SK-N-SH treated with all-trans-retinoic acid at 6 μM for 48 hours (cell line): Measurements from ENCODE around the gene THSD7A.

ENCODE experiments used
- ATAC-seq: fragments of 200-7000 bp; cut with Tn5 transposase; 3 replicates; pipeline ENCODE4 v1.9.1; 2020; ENCODE audit warnings: mild to moderate bottlenecking, moderate library complexity
- BACH2 ChIP-seq: fragments of 250-450 bp; sonication (Bioruptor Pico); IDR thresholded peaks from 2 replicates; pipeline ENCODE4 v1.9.0; 2021; ENCODE audit warnings: mild to moderate bottlenecking, borderline replicate concordance
- CSDC2 ChIP-seq: fragments of 250-450 bp; sonication (Bioruptor Pico); IDR thresholded peaks from 2 replicates; pipeline ENCODE4 v1.5.0; 2020; ENCODE audit warnings: mild to moderate bottlenecking, moderate library complexity
- ESRRG ChIP-seq: fragments of 250-450 bp; sonication (Bioruptor Pico); IDR thresholded peaks from 2 replicates; pipeline ENCODE4 v1.6.1; 2021; ENCODE audit warnings: mild to moderate bottlenecking
- GLIS3 ChIP-seq: fragments of 250-450 bp; sonication (Bioruptor Pico); IDR thresholded peaks from 2 replicates; pipeline ENCODE4 v1.5.0; 2020; ENCODE audit warnings: mild to moderate bottlenecking, moderate library complexity
- ISL1 ChIP-seq: fragments of 250-450 bp; sonication (Bioruptor Pico); IDR thresholded peaks from 2 replicates; pipeline ENCODE4 v2.1.2; 2022; ENCODE audit warnings: mild to moderate bottlenecking, moderate library complexity
- OSR1 ChIP-seq: fragments of 250-450 bp; sonication (Bioruptor Pico); IDR thresholded peaks from 2 replicates; pipeline ENCODE4 v1.8.0; 2022; ENCODE audit warnings: moderate library complexity, mild to moderate bottlenecking, inconsistent platforms
- PPARA ChIP-seq: fragments of 250-450 bp; sonication (Bioruptor Pico); IDR thresholded peaks from 2 replicates; pipeline ENCODE4 v1.5.0; 2020; ENCODE audit warnings: mild to moderate bottlenecking, borderline replicate concordance
- RARB ChIP-seq: fragments of 250-450 bp; sonication (Bioruptor Pico); IDR thresholded peaks from 2 replicates; pipeline ENCODE4 v1.8.0; 2021; ENCODE audit warnings: mild to moderate bottlenecking, moderate library complexity
- SNAI2 ChIP-seq: fragments of 250-450 bp; sonication (Bioruptor Pico); IDR thresholded peaks from 2 replicates; pipeline ENCODE4 v1.5.0; 2020; ENCODE audit warnings: mild to moderate bottlenecking, moderate library complexity
- TCF4 ChIP-seq: fragments of 250-450 bp; sonication (Bioruptor Pico); IDR thresholded peaks from 2 replicates; pipeline ENCODE4 v1.8.0; 2021; ENCODE audit warnings: mild to moderate bottlenecking, moderate library complexity, borderline replicate concordance
- TOX ChIP-seq: fragments of 250-450 bp; sonication (Bioruptor Pico); IDR thresholded peaks from 2 replicates; pipeline ENCODE4 v1.8.0; 2021; ENCODE audit warnings: mild to moderate bottlenecking, moderate library complexity, borderline replicate concordance
- ZFP3 ChIP-seq: fragments of 250-450 bp; sonication (Bioruptor Pico); IDR thresholded peaks from 2 replicates; pipeline ENCODE4 v1.5.0; 2020; ENCODE audit warnings: mild to moderate bottlenecking, moderate library complexity
- ZFP30 ChIP-seq: fragments of 450-650 bp; formaldehyde crosslinking; IDR thresholded peaks from 2 replicates; pipeline ENCODE4 v1.5.0; 2022; ENCODE audit warnings: mild to moderate bottlenecking, moderate library complexity
- ZNF565 ChIP-seq: fragments of 450-650 bp; formaldehyde crosslinking; conservative IDR thresholded peaks from 2 replicates; pipeline ENCODE4 v1.5.0; 2020; ENCODE audit warnings: low read depth, mild to moderate bottlenecking, moderate library complexity
- ZNF70 ChIP-seq: fragments of 450-650 bp; formaldehyde crosslinking; IDR thresholded peaks from 2 replicates; pipeline ENCODE4 v1.5.0; 2020; ENCODE audit warnings: mild to moderate bottlenecking, moderate library complexity
- TF ChIP-seq, protein P1 (sequence below): fragments of 250-450 bp; sonication (Bioruptor Pico); IDR thresholded peaks from 2 replicates; pipeline ENCODE4 v1.5.1; 2021; ENCODE audit warnings: mild to moderate bottlenecking, moderate library complexity
- TF ChIP-seq, protein P2 (sequence below): fragments of 250-450 bp; sonication (Bioruptor Pico); IDR thresholded peaks from 2 replicates; pipeline ENCODE4 v1.5.0; 2020; ENCODE audit warnings: mild to moderate bottlenecking, moderate library complexity
- TF ChIP-seq, protein P3 (sequence below): fragments of 250-450 bp; sonication (Bioruptor Pico); IDR thresholded peaks from 2 replicates; pipeline ENCODE4 v1.8.0; 2021; ENCODE audit warnings: low read depth, mild to moderate bottlenecking, moderate library complexity, borderline replicate concordance
- TF ChIP-seq, protein P4 (sequence below): fragments of 250-450 bp; sonication (Bioruptor Pico); IDR thresholded peaks from 2 replicates; pipeline ENCODE4 v1.8.0; 2020; ENCODE audit warnings: mild to moderate bottlenecking, moderate library complexity, borderline replicate concordance
- TF ChIP-seq, protein P5 (sequence below): fragments of 250-450 bp; sonication (Bioruptor Pico); IDR thresholded peaks from 2 replicates; pipeline ENCODE4 v1.5.1; 2020; ENCODE audit warnings: low read depth, mild to moderate bottlenecking, moderate library complexity

The THSD7A gene

DNA sequence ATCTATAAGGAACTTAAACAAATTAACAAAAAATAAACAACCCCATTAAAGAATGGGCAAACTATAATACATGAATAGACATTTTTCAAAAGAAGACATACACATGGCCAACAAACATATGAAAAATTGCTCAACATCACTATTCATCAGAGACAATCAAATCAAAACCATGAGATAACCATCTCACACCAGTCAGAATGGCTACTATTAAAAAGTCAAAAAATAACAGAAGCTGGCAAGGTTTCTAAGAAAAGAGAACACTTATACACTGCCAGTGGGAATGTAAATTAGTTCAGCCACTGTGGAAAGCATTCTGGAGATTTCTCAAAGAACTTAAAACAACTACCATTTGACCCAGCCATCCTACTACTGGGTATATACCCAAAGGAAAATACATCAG is 280.5 kb downstream of the THSD7A start:
- TF ChIP-seq PPARA (CRISPR knock-in tag) (no peak), RARB (CRISPR knock-in tag) (no peak), GLIS3 (CRISPR knock-in tag) (no peak), ISL1 (CRISPR knock-in tag) (peak; percentile 81), CSDC2 (no peak), ZNF70 (CRISPR knock-in tag) (no peak)
- ATAC-seq: no peak

DNA sequence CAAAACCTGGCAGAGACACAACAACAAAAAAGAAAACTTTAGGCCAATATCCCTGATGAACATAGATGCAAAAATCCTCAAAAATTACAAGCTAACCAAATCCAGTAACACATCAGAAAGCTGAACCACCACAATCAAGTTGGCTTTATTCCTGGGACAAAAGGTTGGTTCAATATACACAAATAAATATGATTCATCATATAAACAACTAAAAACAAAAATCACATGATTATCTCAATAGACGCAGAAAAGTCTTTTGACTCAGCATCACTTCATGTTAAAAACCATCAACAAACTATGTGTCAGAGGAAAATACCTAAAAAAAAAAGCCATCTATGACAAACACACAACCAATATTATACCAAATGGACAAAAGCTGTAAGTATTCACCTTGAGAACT is 283.5 kb downstream of the THSD7A start:
- no peak for TF ChIP-seq SNAI2 (CRISPR knock-in tag)
- TF ChIP-seq TCF4 (CRISPR knock-in tag): no peak
- TF ChIP-seq, protein P1, sequence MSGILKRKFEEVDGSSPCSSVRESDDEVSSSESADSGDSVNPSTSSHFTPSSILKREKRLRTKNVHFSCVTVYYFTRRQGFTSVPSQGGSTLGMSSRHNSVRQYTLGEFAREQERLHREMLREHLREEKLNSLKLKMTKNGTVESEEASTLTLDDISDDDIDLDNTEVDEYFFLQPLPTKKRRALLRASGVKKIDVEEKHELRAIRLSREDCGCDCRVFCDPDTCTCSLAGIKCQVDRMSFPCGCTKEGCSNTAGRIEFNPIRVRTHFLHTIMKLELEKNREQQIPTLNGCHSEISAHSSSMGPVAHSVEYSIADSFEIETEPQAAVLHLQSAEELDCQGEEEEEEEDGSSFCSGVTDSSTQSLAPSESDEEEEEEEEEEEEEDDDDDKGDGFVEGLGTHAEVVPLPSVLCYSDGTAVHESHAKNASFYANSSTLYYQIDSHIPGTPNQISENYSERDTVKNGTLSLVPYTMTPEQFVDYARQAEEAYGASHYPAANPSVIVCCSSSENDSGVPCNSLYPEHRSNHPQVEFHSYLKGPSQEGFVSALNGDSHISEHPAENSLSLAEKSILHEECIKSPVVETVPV (CRISPR knock-in tag): no peak
- no peak for TF ChIP-seq ISL1 (CRISPR knock-in tag)
- TF ChIP-seq, protein P2, sequence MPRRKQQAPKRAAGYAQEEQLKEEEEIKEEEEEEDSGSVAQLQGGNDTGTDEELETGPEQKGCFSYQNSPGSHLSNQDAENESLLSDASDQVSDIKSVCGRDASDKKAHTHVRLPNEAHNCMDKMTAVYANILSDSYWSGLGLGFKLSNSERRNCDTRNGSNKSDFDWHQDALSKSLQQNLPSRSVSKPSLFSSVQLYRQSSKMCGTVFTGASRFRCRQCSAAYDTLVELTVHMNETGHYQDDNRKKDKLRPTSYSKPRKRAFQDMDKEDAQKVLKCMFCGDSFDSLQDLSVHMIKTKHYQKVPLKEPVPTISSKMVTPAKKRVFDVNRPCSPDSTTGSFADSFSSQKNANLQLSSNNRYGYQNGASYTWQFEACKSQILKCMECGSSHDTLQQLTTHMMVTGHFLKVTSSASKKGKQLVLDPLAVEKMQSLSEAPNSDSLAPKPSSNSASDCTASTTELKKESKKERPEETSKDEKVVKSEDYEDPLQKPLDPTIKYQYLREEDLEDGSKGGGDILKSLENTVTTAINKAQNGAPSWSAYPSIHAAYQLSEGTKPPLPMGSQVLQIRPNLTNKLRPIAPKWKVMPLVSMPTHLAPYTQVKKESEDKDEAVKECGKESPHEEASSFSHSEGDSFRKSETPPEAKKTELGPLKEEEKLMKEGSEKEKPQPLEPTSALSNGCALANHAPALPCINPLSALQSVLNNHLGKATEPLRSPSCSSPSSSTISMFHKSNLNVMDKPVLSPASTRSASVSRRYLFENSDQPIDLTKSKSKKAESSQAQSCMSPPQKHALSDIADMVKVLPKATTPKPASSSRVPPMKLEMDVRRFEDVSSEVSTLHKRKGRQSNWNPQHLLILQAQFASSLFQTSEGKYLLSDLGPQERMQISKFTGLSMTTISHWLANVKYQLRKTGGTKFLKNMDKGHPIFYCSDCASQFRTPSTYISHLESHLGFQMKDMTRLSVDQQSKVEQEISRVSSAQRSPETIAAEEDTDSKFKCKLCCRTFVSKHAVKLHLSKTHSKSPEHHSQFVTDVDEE (CRISPR knock-in tag): no peak
- TF ChIP-seq, protein P3, sequence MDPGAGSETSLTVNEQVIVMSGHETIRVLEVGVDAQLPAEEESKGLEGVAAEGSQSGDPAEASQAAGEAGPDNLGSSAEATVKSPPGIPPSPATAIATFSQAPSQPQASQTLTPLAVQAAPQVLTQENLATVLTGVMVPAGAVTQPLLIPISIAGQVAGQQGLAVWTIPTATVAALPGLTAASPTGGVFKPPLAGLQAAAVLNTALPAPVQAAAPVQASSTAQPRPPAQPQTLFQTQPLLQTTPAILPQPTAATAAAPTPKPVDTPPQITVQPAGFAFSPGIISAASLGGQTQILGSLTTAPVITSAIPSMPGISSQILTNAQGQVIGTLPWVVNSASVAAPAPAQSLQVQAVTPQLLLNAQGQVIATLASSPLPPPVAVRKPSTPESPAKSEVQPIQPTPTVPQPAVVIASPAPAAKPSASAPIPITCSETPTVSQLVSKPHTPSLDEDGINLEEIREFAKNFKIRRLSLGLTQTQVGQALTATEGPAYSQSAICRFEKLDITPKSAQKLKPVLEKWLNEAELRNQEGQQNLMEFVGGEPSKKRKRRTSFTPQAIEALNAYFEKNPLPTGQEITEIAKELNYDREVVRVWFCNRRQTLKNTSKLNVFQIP: no peak
- TF ChIP-seq ESRRG: no peak
- no peak for TF ChIP-seq ZNF70 (CRISPR knock-in tag)
- TF ChIP-seq TOX (CRISPR knock-in tag): no peak
- no peak for TF ChIP-seq ZFP30 (CRISPR knock-in tag)
- no peak for TF ChIP-seq ZFP3 (CRISPR knock-in tag)
- no peak for TF ChIP-seq PPARA (CRISPR knock-in tag)
- TF ChIP-seq, protein P4, sequence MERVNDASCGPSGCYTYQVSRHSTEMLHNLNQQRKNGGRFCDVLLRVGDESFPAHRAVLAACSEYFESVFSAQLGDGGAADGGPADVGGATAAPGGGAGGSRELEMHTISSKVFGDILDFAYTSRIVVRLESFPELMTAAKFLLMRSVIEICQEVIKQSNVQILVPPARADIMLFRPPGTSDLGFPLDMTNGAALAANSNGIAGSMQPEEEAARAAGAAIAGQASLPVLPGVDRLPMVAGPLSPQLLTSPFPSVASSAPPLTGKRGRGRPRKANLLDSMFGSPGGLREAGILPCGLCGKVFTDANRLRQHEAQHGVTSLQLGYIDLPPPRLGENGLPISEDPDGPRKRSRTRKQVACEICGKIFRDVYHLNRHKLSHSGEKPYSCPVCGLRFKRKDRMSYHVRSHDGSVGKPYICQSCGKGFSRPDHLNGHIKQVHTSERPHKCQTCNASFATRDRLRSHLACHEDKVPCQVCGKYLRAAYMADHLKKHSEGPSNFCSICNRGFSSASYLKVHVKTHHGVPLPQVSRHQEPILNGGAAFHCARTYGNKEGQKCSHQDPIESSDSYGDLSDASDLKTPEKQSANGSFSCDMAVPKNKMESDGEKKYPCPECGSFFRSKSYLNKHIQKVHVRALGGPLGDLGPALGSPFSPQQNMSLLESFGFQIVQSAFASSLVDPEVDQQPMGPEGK (CRISPR knock-in tag): no peak
- no peak for TF ChIP-seq OSR1 (CRISPR knock-in tag)
- TF ChIP-seq, protein P5, sequence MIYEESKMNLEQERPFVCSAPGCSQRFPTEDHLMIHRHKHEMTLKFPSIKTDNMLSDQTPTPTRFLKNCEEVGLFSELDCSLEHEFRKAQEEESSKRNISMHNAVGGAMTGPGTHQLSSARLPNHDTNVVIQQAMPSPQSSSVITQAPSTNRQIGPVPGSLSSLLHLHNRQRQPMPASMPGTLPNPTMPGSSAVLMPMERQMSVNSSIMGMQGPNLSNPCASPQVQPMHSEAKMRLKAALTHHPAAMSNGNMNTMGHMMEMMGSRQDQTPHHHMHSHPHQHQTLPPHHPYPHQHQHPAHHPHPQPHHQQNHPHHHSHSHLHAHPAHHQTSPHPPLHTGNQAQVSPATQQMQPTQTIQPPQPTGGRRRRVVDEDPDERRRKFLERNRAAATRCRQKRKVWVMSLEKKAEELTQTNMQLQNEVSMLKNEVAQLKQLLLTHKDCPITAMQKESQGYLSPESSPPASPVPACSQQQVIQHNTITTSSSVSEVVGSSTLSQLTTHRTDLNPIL (CRISPR knock-in tag): no peak
- ATAC-seq: no peak

DNA sequence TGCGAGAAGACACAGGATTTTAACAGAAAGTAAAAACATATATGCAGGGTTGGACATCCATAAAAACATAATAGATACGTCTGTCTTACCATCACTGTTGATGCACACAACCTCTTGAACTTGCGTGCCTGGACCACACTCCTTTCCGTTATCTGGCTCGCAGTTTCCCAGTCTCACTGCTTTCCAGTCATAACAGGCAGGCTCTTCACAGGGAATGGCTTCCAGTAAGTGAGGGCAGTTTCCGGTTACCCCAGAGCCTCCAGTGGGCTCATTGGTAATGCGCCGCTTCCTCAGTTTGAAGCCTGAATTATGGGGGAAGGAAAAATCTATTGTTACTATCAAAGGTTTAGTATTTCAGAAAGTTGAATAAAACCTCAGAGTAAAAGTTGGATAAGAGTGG is 290.7 kb downstream of the THSD7A start:
- TF ChIP-seq, protein P1 (CRISPR knock-in tag): no peak
- TF ChIP-seq ZNF565 (CRISPR knock-in tag) (no peak), BACH2 (CRISPR knock-in tag) (no peak), PPARA (CRISPR knock-in tag) (no peak), ZFP3 (CRISPR knock-in tag) (no peak), GLIS3 (CRISPR knock-in tag) (no peak), TCF4 (CRISPR knock-in tag) (no peak), CSDC2 (no peak)
- TF ChIP-seq, protein P3: no peak
- no peak for ATAC-seq
